Measurements from ENCODE around the gene DDAH1.

DNA sequence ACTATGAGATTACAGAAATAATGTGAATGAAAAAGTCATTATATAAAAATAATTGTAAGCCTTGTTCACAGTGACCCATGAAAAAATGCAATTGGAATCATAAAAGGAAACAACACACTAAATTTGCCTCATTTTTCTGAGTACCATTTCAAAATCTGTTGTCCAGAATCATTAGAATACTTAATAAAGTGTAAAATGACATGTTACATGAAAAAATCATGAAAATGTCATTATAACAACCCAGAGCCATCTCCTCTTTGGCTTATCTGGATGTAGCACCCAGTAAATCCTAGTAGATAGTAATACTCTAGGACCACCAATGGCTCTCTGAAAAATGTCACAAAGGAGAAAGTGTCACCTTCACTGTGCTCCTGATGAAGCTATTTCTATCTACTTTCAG, 76.5 kb downstream of the DDAH1 start:
- TF ChIP-seq CTCF (IDR thresholded peaks at IDR 0.05): no peak
- no peak for TF ChIP-seq POLR2A (IDR thresholded peaks at IDR 0.05)

All from heart left ventricle (tissue), 13 donors.